IMR-90 (cell line): ENCODE data around the gene ASB13. TPM values are rescaled to one million over a fixed set of nuclear protein-coding genes. Genes with fewer than 3 reads are reported as not detected.

ENCODE experiments used
- ATAC-seq: fragments of 200-7000 bp; cut with Tn5 transposase; 2 replicates; pipeline ENCODE4 v1.9.1; 2020; ENCODE audit warnings: low read depth, mild to moderate bottlenecking, moderate library complexity
- BruUV-seq: library from RNA; stranded (reverse); fragments of 400-500 nt; replicated peaks from 2 replicates; lab custom pipeline; 2021; lab: Mats Ljungman, UMichigan
- CTCF ChIA-PET: fragments of 300-600 bp; formaldehyde crosslinking; extraction: SDS; loops from one replicate; lab custom pipeline; 2021; ENCODE audit warnings: antibody characterized with exemption; lab: Yijun Ruan, JAX
- POLR2A ChIA-PET: fragments of 300-600 bp; sonication (Branson Sonifier 250); formaldehyde crosslinking; loops from one replicate; lab custom pipeline; 2022; ENCODE audit warnings: antibody characterized with exemption; ENCODE audit not compliant: unreplicated experiment; lab: Charles Lee
- DNase-seq: peaks from one replicate; pipeline ENCODE4 v3.0.0; 2013
- H2AFZ ChIP-seq: replicated peaks from 2 replicates; pipeline ENCODE3; 2013; ENCODE audit warnings: low read length, mild to moderate bottlenecking; ENCODE audit not compliant: poor library complexity
- H2AK5ac ChIP-seq: 2 replicates; pipeline ENCODE4 v1.6.1; 2013; ENCODE audit warnings: low read depth, low read length, inconsistent platforms
- H2AK9ac ChIP-seq: replicated peaks from 2 replicates; pipeline ENCODE3; 2013; ENCODE audit warnings: mild to moderate bottlenecking, low read depth, low read length, moderate library complexity; ENCODE audit not compliant: poor library complexity
- H2BK120ac ChIP-seq: 2 replicates; pipeline ENCODE4 v1.6.1; 2013; ENCODE audit warnings: low read depth, low read length, inconsistent platforms
- H2BK15ac ChIP-seq: 3 replicates; pipeline ENCODE4 v1.6.1; 2013; ENCODE audit warnings: low read depth, low read length, inconsistent platforms
- H2BK20ac ChIP-seq: 2 replicates; pipeline ENCODE4 v1.6.1; 2013; ENCODE audit warnings: low read depth, mild to moderate bottlenecking, inconsistent platforms, low read length, moderate library complexity
- H2BK5ac ChIP-seq: 2 replicates; pipeline ENCODE4 v1.6.1; 2013; ENCODE audit warnings: mild to moderate bottlenecking, low read depth, low read length, inconsistent platforms; ENCODE audit not compliant: poor library complexity, severe bottlenecking
- H3K14ac ChIP-seq: replicated peaks from 2 replicates; pipeline ENCODE4 v1.6.1; 2013; ENCODE audit warnings: low read depth, low read length, inconsistent platforms
- H3K18ac ChIP-seq: 2 replicates; pipeline ENCODE4 v1.6.1; 2013; ENCODE audit warnings: low read depth, low read length, control low read depth
- H3K23ac ChIP-seq: 2 replicates; pipeline ENCODE4 v1.6.1; 2013; ENCODE audit warnings: low read depth, low read length, inconsistent platforms
- H3K27ac ChIP-seq: 2 replicates; pipeline ENCODE4 v1.5.1; 2013; ENCODE audit warnings: mild to moderate bottlenecking, control low read depth, low read length; ENCODE audit not compliant: insufficient read depth
- H3K27me3 ChIP-seq: 2 replicates; pipeline ENCODE4 v1.6.1; 2013; ENCODE audit warnings: low read length; ENCODE audit not compliant: control insufficient read depth, insufficient read depth
- H3K36me3 ChIP-seq: 2 replicates; pipeline ENCODE4 v1.6.1; 2013; ENCODE audit warnings: low read length, mixed read lengths; ENCODE audit not compliant: control insufficient read depth, insufficient read depth
- H3K4ac ChIP-seq: 2 replicates; pipeline ENCODE4 v1.6.1; 2013; ENCODE audit warnings: low read depth, low read length, inconsistent platforms
- H3K4me1 ChIP-seq: 2 replicates; pipeline ENCODE4 v1.6.1; 2013; ENCODE audit warnings: low read length, mixed read lengths; ENCODE audit not compliant: control insufficient read depth, insufficient read depth
- H3K4me2 ChIP-seq: 2 replicates; pipeline ENCODE4 v1.6.1; 2013; ENCODE audit warnings: low read depth, mild to moderate bottlenecking, control low read depth, low read length, moderate library complexity
- H3K4me3 ChIP-seq: 2 replicates; pipeline ENCODE4 v1.5.1; 2013; ENCODE audit warnings: low read depth, mild to moderate bottlenecking, control low read depth, low read length, moderate library complexity; ENCODE audit not compliant: insufficient read depth
- H3K56ac ChIP-seq: 2 replicates; pipeline ENCODE4 v1.6.1; 2013; ENCODE audit warnings: low read length, inconsistent platforms; ENCODE audit not compliant: insufficient read depth; ENCODE audit errors: extremely low read depth
- H3K79me1 ChIP-seq, 2 experiments: 2 replicates each; pipeline ENCODE4 v1.6.1; 2013; ENCODE audit warnings: low read length in 2 of 2, inconsistent platforms in 1 of 2, low read depth in 1 of 2
- H3K9ac ChIP-seq: 2 replicates; pipeline ENCODE4 v1.6.1; 2013; ENCODE audit warnings: low read depth, low read length, control low read depth
- H3K9me1 ChIP-seq: 2 replicates; pipeline ENCODE4 v1.6.1; 2013; ENCODE audit warnings: low read length, inconsistent platforms; ENCODE audit not compliant: insufficient read depth
- H3K9me3 ChIP-seq: 2 replicates; pipeline ENCODE4 v1.6.1; 2013; ENCODE audit warnings: low read length; ENCODE audit not compliant: control insufficient read depth, insufficient read depth
- H4K20me1 ChIP-seq: 2 replicates; pipeline ENCODE4 v1.6.1; 2013; ENCODE audit warnings: low read length, inconsistent platforms; ENCODE audit not compliant: insufficient read depth
- H4K5ac ChIP-seq: 2 replicates; pipeline ENCODE4 v1.6.1; 2013; ENCODE audit warnings: mild to moderate bottlenecking, low read depth, low read length, control low read depth
- H4K8ac ChIP-seq, 2 experiments: 2 replicates each; pipeline ENCODE4 v1.6.1; 2013; ENCODE audit warnings: low read depth in 2 of 2, low read length in 2 of 2, control low read depth in 1 of 2, inconsistent platforms in 1 of 2
- H4K91ac ChIP-seq: 2 replicates; pipeline ENCODE4 v1.6.1; 2013; ENCODE audit warnings: low read depth, low read length, inconsistent platforms; ENCODE audit not compliant: insufficient read depth
- FOS ChIP-seq: fragments of 150-350 bp; IDR thresholded peaks from 2 replicates; pipeline ENCODE4 v1.6.1; 2016; ENCODE audit warnings: low read depth, low read length
- RFX5 ChIP-seq: IDR thresholded peaks from 2 replicates; pipeline ENCODE4 v1.8.0; 2012; ENCODE audit warnings: low read depth, mild to moderate bottlenecking, low read length, moderate library complexity
- WGBS, 2 experiments: methylation state at CpG; one replicate each; pipeline versions ENCODE4 v1.1.5 to v1.1.7; 2013; ENCODE audit warnings: missing lambda C conversion rate in 2 of 2; ENCODE audit not compliant: insufficient read length in 1 of 2; ENCODE audit errors: extremely low coverage in 2 of 2; 5-methylcytosine and 5-hydroxymethylcytosine counted together
- dilution Hi-C: fragments of 300-500 bp; cut with HindIII; formaldehyde crosslinking; loops from one replicate; pipeline ENCODE4 v1.14.3; 2018; ENCODE audit warnings: low sequenced_read_pairs; ENCODE audit not compliant: unreplicated experiment
- in situ Hi-C: fragments of 300-500 bp; cut with MboI; formaldehyde crosslinking; loops from 3 replicates; pipeline ENCODE4 v1.14.3; 2019; ENCODE audit warnings: low sequenced_read_pairs, inconsistent platforms, mixed read lengths
- intact Hi-C: fragments of 100-400 bp; cut with micrococcal nuclease; formaldehyde crosslinking; loops from 2 replicates; pipeline ENCODE4 v1.10.0; 2022
- polyA plus RNA-seq, 3 experiments: library from polyadenylated mRNA; depleted of rRNA; stranded (reverse); fragments of >200 nt; gene quantifications; 2 replicates each; pipeline ENCODE4 v1.2.3, GENCODE V29; 2012; ENCODE audit warnings: low replicate concordance in 1 of 3
- total RNA-seq: library from RNA; depleted of rRNA; stranded (reverse); fragments of >200 nt; gene quantifications from 2 replicates; pipeline ENCODE4 v1.2.3, GENCODE V29; 2012

The ASB13 gene
- total and polyA plus RNA-seq, 2 of the 4 experiments (the other 2 are of a cell fraction), result 4.6 to 6.3 TPM

DNA sequence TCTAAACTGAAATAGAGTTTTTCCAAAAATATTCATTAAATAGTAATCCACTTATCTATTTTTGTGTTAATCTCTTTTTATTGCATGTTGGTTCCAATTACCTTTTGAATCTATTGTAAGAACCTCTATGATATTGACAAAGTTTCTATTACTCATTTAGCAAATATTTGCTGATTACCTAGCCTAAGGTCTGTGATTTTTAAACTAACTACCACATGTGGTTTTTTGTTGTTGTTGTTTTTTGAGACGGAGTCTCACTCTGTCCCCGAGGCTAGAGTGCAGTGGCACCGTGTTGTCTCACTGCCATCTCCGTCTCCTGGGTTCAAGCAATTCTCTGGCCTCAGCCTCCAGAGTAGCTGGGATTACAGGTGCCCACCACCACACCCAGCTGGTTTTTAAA lies 2.0 kb upstream of the ASB13 start:
- Histone ChIP-seq H3K4me1 (no peaks in the 10 kb centered on the region), H4K8ac (no peak overlapping the region), H3K23ac (no peak overlapping the region), H3K27ac (no peak overlapping the region), H3K14ac (no peak overlapping the region), H2AK9ac (no peak overlapping the region), H3K27me3 (peaks cover 13% of the 10 kb centered on the region), H2AK5ac (no peak overlapping the region), H3K9me1 (peaks cover 4% of the 10 kb centered on the region; the same call in 1 of the 2 replicates), H3K9ac (no peak overlapping the region), H3K4me3 (no peak overlapping the region), H2BK15ac (no peak overlapping the region), H2BK20ac (no peak overlapping the region), H3K56ac (no peak overlapping the region), H4K20me1 (no peaks in the 10 kb centered on the region), H3K9me3 (peaks cover 5% of the 10 kb centered on the region), H3K36me3 (no peaks in the 10 kb centered on the region), H2BK120ac (no peak overlapping the region), H4K91ac (no peak overlapping the region), H3K18ac (no peak overlapping the region), H3K4ac (no peak overlapping the region), H3K4me2 (no peak overlapping the region), H2AFZ (no peak overlapping the region), H3K79me1 (peaks cover 4 to 11% of the 10 kb centered on the region in 2 experiments), H2BK5ac (no peak overlapping the region), H4K5ac (no peak overlapping the region)
- no peak for ATAC-seq
- in situ Hi-C loops, result no loop called here
- dilution Hi-C loops, result no loop called here
- CTCF ChIA-PET, result interaction anchor here (0.6 kb wide), 1 partner anchor 673 kb away, joined by 3 read pairs; no protein-coding TSS in a partner anchor
- POLR2A ChIA-PET, result no interaction called here
- no peak for DNase-seq
- intact Hi-C loops, result no loop called here
- TF ChIP-seq RFX5 (no peak), FOS (no peak)
- WGBS, 2 experiments, result no CpG with 5 or more reads among the region's 4 CpGs
- no TSS peak for BruUV-seq
